T-cell (primary cell): ENCODE results near the gene NLRP9. TPM values are rescaled to one million over a fixed set of nuclear protein-coding genes. Genes with fewer than 3 reads are reported as not detected.
"Not testable (repeated sequence)": the region's sequence is repeated elsewhere in the genome, so short reads cannot be mapped to it uniquely, and the experiment has no call there.

Experiments used
- ATAC-seq, 4 experiments: fragments of 200-7000 bp in 3 of 4; fragments of 150-1000 bp in 1 of 4; cut with Tn5 transposase; replicated peaks in 1 of 4; 1 replicate in 3 of 4; 2 replicates in 1 of 4; pipeline ENCODE4 v1.10.0; 2021; ENCODE audit warnings: moderate library complexity in 3 of 4, mild to moderate bottlenecking in 2 of 4, moderate number of reproducible peaks in 1 of 4
- CTCF ChIA-PET, 2 donors: fragments of 300-600 bp; sonication (Branson Sonifier 250); formaldehyde crosslinking; loops; one replicate each; lab custom pipeline; 2022; ENCODE audit warnings: antibody characterized with exemption in 2 of 2; lab: Charles Lee
- POLR2A ChIA-PET, 2 donors: fragments of 300-600 bp; sonication (Branson Sonifier 250); formaldehyde crosslinking; loops; one replicate each; lab custom pipeline; 2022; ENCODE audit warnings: antibody characterized with exemption in 2 of 2; lab: Charles Lee
- DNase-seq, 35 experiments: peaks; one replicate each; pipeline versions ENCODE4 v3.0.0 to v3.0.0-alpha.2; 2013 to 2023
- H3K27ac ChIP-seq: one replicate; pipeline ENCODE4 v1.5.1; 2013; ENCODE audit warnings: low read length
- H3K27me3 ChIP-seq, 2 experiments: replicated peaks in 1 of 2; 1 replicate in 1 of 2; 2 replicates in 1 of 2; pipeline versions ENCODE4 v1.6.1 to v1.7.0; 2013; ENCODE audit warnings: low read length in 1 of 2, mixed read lengths in 1 of 2; ENCODE audit not compliant: control insufficient read depth in 2 of 2, insufficient read depth in 2 of 2; ENCODE audit errors: extremely low read depth in 1 of 2
- H3K36me3 ChIP-seq, 2 donors: 1 replicate in 1 of 2; 2 replicates in 1 of 2; pipeline versions ENCODE4 v1.6.1 to v1.7.0; 2013; ENCODE audit warnings: low read length in 1 of 2; ENCODE audit not compliant: control insufficient read depth in 2 of 2, insufficient read depth in 1 of 2; ENCODE audit errors: extremely low read depth in 1 of 2
- H3K4me1 ChIP-seq, 2 experiments: 1 replicate in 1 of 2; 2 replicates in 1 of 2; pipeline versions ENCODE4 v1.6.1 to v1.7.0; 2013; ENCODE audit warnings: low read length in 2 of 2, mixed read lengths in 1 of 2; ENCODE audit not compliant: insufficient read depth in 2 of 2, control insufficient read depth in 1 of 2; ENCODE audit errors: extremely low read depth in 1 of 2
- H3K4me3 ChIP-seq, 2 donors: 1 replicate in 1 of 2; 2 replicates in 1 of 2; pipeline versions ENCODE4 v1.5.1 to v1.7.0; 2013; ENCODE audit warnings: mild to moderate bottlenecking in 2 of 2, low read length in 1 of 2, moderate library complexity in 1 of 2; ENCODE audit not compliant: control insufficient read depth in 1 of 2; ENCODE audit errors: extremely low read depth in 1 of 2
- H3K9me3 ChIP-seq: 2 replicates; pipeline ENCODE4 v1.7.0; 2013
- H3K27ac Mint-ChIP-seq, 2 donors: one replicate each; pipeline ENCODE4 v1.8.0; 2020 to 2021; ENCODE audit warnings: mild to moderate bottlenecking in 2 of 2, mixed read lengths in 2 of 2
- H3K27me3 Mint-ChIP-seq, 2 donors: one replicate each; pipeline ENCODE4 v1.8.0; 2021 to 2022; ENCODE audit warnings: mixed read lengths in 2 of 2
- H3K36me3 Mint-ChIP-seq: one replicate; pipeline ENCODE4 v1.8.0; 2021; ENCODE audit warnings: mixed read lengths
- H3K4me1 Mint-ChIP-seq, 3 donors: one replicate each; pipeline ENCODE4 v1.8.0; 2020 to 2022; ENCODE audit warnings: mixed read lengths in 3 of 3, mild to moderate bottlenecking in 1 of 3
- H3K4me3 Mint-ChIP-seq, 3 donors: one replicate each; pipeline ENCODE4 v1.8.0; 2020 to 2022; ENCODE audit warnings: mild to moderate bottlenecking in 3 of 3, mixed read lengths in 3 of 3, moderate library complexity in 3 of 3
- H3K9me3 Mint-ChIP-seq, 3 donors: one replicate each; pipeline ENCODE4 v1.8.0; 2020 to 2022; ENCODE audit warnings: mixed read lengths in 3 of 3
- WGBS: methylation state at CpG from one replicate; pipeline ENCODE4 v1.1.5; 2013; ENCODE audit warnings: missing lambda C conversion rate; ENCODE audit not compliant: insufficient coverage; 5-methylcytosine and 5-hydroxymethylcytosine counted together
- total RNA-seq, 35 experiments: library from RNA in 6 of 35; stranded (reverse) in 6 of 35; fragments of 120-200 nt in 1 of 35; gene quantifications; one replicate each; pipeline versions ENCODE4 v1.2.1 to v1.2.4 and lab custom pipeline; 2013 to 2026

The NLRP9 gene
- total RNA-seq, 5 donors from 2014 or later (not counting 1 experiment from before 2014, with no cell fraction given) = not detected

DNA sequence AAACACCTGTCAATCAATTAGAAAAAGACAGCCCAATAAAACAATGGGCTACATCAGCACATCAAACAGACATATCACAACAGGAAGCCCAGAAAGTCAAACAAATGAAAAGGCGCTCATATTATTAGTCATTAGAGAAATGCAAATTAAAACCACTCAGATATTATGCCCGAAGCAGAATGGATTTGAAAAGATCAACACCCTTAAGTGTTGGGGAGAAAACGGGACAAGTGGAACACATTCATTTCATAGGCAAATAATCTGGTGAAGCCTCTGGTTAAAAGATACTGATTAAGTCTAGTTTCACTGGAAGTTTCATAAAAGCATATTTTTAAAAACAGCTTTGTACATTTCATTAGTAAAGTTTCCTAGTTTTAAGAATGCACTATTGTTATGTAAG, 17.4 kb downstream of the NLRP9 start:
- peaks cover 2% of the 10 kb centered on the region for H3K9me3 ChIP-seq
- Mint-ChIP-seq H3K4me3 (no peak overlapping the region), H3K4me1 (no peaks in the 10 kb centered on the region), H3K27me3 (peaks cover 45 to 53% of the 10 kb centered on the region in 2 donors), H3K9me3 (peaks cover 10 to 23% (median 15%) of the 10 kb centered on the region in 3 donors), H3K36me3 (no peaks in the 10 kb centered on the region), H3K27ac (no peak overlapping the region)
- WGBS = no CpG with 5 or more reads among the region's 3 CpGs
- H3K4me1 ChIP-seq = no peaks in the 10 kb centered on the region
- no peak overlapping the region for H3K27ac ChIP-seq
- ATAC-seq (no peak), DNase-seq (no peak)
- peaks cover 0 to 43% of the 10 kb centered on the region in 2 experiments for H3K27me3 ChIP-seq
- no peak overlapping the region for H3K4me3 ChIP-seq
- CTCF ChIA-PET = no interaction called here
- POLR2A ChIA-PET = no interaction called here
- no peaks in the 10 kb centered on the region for H3K36me3 ChIP-seq

DNA sequence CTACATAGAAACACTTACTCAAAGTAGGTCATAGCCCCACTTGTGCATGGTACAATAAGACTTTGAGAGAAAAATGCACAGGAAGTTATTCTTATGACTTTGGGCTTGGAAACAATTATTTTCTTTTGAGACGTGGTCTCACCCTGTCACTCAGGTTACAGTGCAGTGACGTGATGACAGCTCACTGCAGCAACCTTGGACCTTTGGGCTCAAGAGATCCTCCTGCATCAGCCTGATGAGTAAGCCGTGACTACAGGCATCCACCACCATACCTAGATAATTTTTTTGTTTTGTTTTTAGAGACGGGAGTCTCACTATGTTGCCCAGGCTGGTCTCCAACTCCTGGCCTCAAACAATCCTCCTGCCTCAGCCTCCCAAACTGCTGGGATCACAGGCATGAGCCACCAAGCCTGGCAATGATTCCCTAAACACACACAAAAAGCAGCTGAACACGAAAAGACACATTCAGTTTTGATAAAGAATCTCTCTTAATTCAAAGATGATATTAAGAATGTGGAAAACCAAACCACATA, 17.9 kb downstream of the NLRP9 start:
- Mint-ChIP-seq H3K4me1 (no peaks in the 10 kb centered on the region), H3K36me3 (no peaks in the 10 kb centered on the region), H3K27ac (no peak overlapping the region), H3K4me3 (no peak overlapping the region), H3K27me3 (peaks cover 42 to 51% of the 10 kb centered on the region in 2 donors), H3K9me3 (peaks cover 10 to 23% (median 15%) of the 10 kb centered on the region in 3 donors)
- no peaks in the 10 kb centered on the region for H3K36me3 ChIP-seq
- no peak overlapping the region for H3K4me3 ChIP-seq
- 80% methylated on average over 1 of the region's 5 CpGs for WGBS
- ChIA-PET CTCF (interaction anchor here in 1 of 2 donors (0.5 kb wide), 1 partner anchor 347 kb away, joined by 5 read pairs; no protein-coding TSS in a partner anchor), POLR2A (no interaction called here)
- peaks cover 0 to 40% of the 10 kb centered on the region in 2 experiments for H3K27me3 ChIP-seq
- ATAC-seq (no peak), DNase-seq (no peak)
- no peak overlapping the region for H3K27ac ChIP-seq
- H3K4me1 ChIP-seq = no peaks in the 10 kb centered on the region
- peaks cover 2% of the 10 kb centered on the region for H3K9me3 ChIP-seq

DNA sequence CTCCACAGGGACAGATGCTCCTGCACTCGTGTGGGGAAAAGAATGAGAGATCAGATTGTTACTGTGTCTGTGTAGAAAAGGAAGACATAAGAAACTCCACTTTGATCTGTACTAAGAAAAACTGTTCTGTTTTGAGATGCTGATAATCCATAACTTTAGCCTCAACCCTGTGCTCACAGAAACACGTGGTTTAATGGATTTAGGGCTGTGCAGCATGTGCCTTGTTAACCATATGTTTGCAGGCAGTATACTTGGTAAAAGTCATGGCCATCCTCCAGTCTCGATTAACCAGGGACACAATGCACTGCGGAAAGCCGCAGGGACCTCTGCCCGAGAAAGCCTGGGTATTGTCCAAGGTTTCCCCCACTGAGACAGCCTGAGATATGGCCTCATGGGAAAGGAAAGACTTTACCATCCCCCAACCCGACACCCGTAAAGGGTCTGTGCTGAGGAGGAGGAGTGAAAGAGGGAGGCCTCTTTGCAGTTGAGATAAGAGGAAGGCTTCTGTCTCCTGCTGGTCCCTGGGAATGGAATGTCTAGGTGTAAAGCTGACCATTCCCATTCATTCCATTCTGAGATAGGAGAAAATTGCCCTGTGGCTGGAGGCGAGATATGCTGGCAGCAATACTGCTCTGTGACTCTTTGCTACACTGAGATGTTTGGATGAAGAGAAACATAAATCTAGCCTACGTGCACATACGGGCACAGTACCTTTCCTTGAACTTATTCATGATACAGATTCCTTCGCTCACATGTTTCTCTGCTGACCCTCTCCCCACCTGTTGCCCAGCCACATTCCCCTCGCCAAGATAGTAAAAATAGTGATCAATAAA, 20.1 kb downstream of the NLRP9 start:
- H3K36me3 ChIP-seq, H3K4me3 Mint-ChIP-seq, CTCF ChIA-PET, H3K4me3 ChIP-seq, H3K4me1 ChIP-seq, H3K4me1 Mint-ChIP-seq, H3K9me3 ChIP-seq, POLR2A ChIA-PET, DNase-seq, H3K36me3 Mint-ChIP-seq, H3K27ac ChIP-seq, ATAC-seq, H3K27ac Mint-ChIP-seq: not testable (repeated sequence)
- Mint-ChIP-seq H3K27me3 (peaks cover 40 to 50% of the 10 kb centered on the region in 2 donors), H3K9me3 (peaks cover 10 to 23% (median 15%) of the 10 kb centered on the region in 3 donors)
- 32% methylated on average over 3 of the region's 13 CpGs for WGBS
- H3K27me3 ChIP-seq = peaks cover 2 to 46% of the 10 kb centered on the region in 2 experiments

DNA sequence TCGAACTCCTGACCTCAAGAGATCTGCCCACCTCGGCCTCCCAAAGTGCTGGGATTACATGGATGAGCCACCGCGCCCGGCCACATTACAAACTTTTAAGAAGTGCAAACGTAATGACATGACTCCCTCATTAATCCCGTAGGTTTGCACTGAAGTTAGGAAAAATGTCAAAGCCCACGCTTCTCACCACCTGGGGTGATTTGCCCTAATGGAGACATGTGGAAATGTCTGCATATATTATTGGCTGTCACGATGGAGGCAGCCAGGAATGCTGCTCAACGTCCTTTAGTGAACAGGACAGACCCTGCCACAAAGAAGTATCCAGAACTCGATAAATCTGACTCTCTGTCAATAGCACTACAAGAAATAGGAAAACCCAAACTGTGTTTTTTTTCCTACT, 21.0 kb downstream of the NLRP9 start:
- no peaks in the 10 kb centered on the region for H3K9me3 ChIP-seq
- 86% methylated on average over 9 of the region's 11 CpGs for WGBS
- H3K4me3 Mint-ChIP-seq = no peak overlapping the region
- peaks cover 0 to 5% (median 0%) of the 10 kb centered on the region in 3 donors for H3K4me1 Mint-ChIP-seq
- H3K27ac ChIP-seq = no peak overlapping the region
- peaks cover 6 to 18% (median 9%) of the 10 kb centered on the region in 3 donors for H3K9me3 Mint-ChIP-seq
- no peak overlapping the region for H3K27ac Mint-ChIP-seq
- no peaks in the 10 kb centered on the region for H3K36me3 ChIP-seq
- POLR2A ChIA-PET = no interaction called here
- no peak for ATAC-seq
- DNase-seq = no peak
- H3K4me3 ChIP-seq = no peak overlapping the region
- H3K27me3 Mint-ChIP-seq = peaks cover 37 to 45% of the 10 kb centered on the region in 2 donors
- H3K36me3 Mint-ChIP-seq = no peaks in the 10 kb centered on the region
- CTCF ChIA-PET = no interaction called here
- H3K4me1 ChIP-seq = no peaks in the 10 kb centered on the region
- H3K27me3 ChIP-seq = peaks cover 2 to 46% of the 10 kb centered on the region in 2 experiments

- H3K4me1 ChIP-seq = no peaks in the 10 kb centered on the region
- no peak overlapping the region for H3K4me3 Mint-ChIP-seq
- no peaks in the 10 kb centered on the region for H3K36me3 ChIP-seq
- POLR2A ChIA-PET = no interaction called here
- H3K4me3 ChIP-seq = no peak overlapping the region
- no peak overlapping the region for H3K27ac Mint-ChIP-seq
- peaks cover 0 to 5% (median 0%) of the 10 kb centered on the region in 3 donors for H3K4me1 Mint-ChIP-seq
- peaks cover 38 to 39% of the 10 kb centered on the region in 2 donors for H3K27me3 Mint-ChIP-seq
- DNase-seq (no peak), ATAC-seq (no peak)
- peaks cover 2 to 52% of the 10 kb centered on the region in 2 experiments for H3K27me3 ChIP-seq
- CTCF ChIA-PET = no interaction called here
- WGBS = 86% methylated on average over 15 of the region's 15 CpGs
- peaks cover 3 to 11% (median 6%) of the 10 kb centered on the region in 3 donors for H3K9me3 Mint-ChIP-seq
- no peak overlapping the region for H3K27ac ChIP-seq
- H3K36me3 Mint-ChIP-seq = no peaks in the 10 kb centered on the region
- no peaks in the 10 kb centered on the region for H3K9me3 ChIP-seq
Measured at GRCh38 chr19:55716531-55716930, 21.7 kb downstream of the NLRP9 start.

GRCh38 chr19:55712804-55713631, 25.2 kb downstream of the NLRP9 start:
- Histone ChIP-seq H3K4me3 (no peak overlapping the region), H3K27ac (no peak overlapping the region), H3K27me3 (peaks cover 2 to 36% of the 10 kb centered on the region in 2 experiments), H3K9me3 (no peaks in the 10 kb centered on the region), H3K4me1 (no peaks in the 10 kb centered on the region), H3K36me3 (no peaks in the 10 kb centered on the region)
- no peak for DNase-seq
- POLR2A ChIA-PET = no interaction called here
- no peak for ATAC-seq
- CTCF ChIA-PET = no interaction called here
- WGBS = no CpG with 5 or more reads among the region's 3 CpGs
- no peak overlapping the region for H3K27ac Mint-ChIP-seq
- no peak overlapping the region for H3K4me3 Mint-ChIP-seq
- no peaks in the 10 kb centered on the region for H3K9me3 Mint-ChIP-seq
- H3K36me3 Mint-ChIP-seq = no peaks in the 10 kb centered on the region
- H3K27me3 Mint-ChIP-seq = peaks cover 12 to 17% of the 10 kb centered on the region in 2 donors
- H3K4me1 Mint-ChIP-seq = peaks cover 0 to 5% (median 0%) of the 10 kb centered on the region in 3 donors
